ENCODE measurements around the gene NEURL2.

Gene NEURL2

GRCh38 chr20:45867136-45867818 lies 23.7 kb downstream of the NEURL2 start:
- DNase-seq: no peak

GRCh38 chr20:45866454-45866853 lies 24.6 kb downstream of the NEURL2 start:
- DNase-seq: no peak

- no peak for DNase-seq
Measured at GRCh38 chr20:45863543-45864470, 27.2 kb downstream of the NEURL2 start.

GRCh38 chr20:45861221-45862075 lies 29.6 kb downstream of the NEURL2 start:
- DNase-seq: no peak

GRCh38 chr20:45860560-45861220 lies 30.3 kb downstream of the NEURL2 start:
- no peak for DNase-seq

- DNase-seq: no peak
Measured at GRCh38 chr20:45859916-45860315, 31.1 kb downstream of the NEURL2 start.

- DNase-seq: no peak
Measured at GRCh38 chr20:45857882-45858216, 33.2 kb downstream of the NEURL2 start.

- DNase-seq: peak; percentile 86
Measured at GRCh38 chr20:45857114-45857881, 33.7 kb downstream of the NEURL2 start, which contains the start of the genes ACOT8 and ZSWIM3. Gene ACOT8, minus strand, starts transcription at chr20:45857392. Its CDS starts 77 bp downstream, at chr20:45857315. Gene ZSWIM3, plus strand, starts transcription at chr20:45857614. Its CDS starts 212 bp downstream, at chr20:45857826.

- DNase-seq: no peak
Measured at GRCh38 chr20:45853484-45853883, 37.5 kb downstream of the NEURL2 start.

GRCh38 chr20:45852326-45852725 lies 38.7 kb downstream of the NEURL2 start:
- no peak for DNase-seq

GRCh38 chr20:45851501-45851900 lies 39.5 kb downstream of the NEURL2 start:
- no peak for DNase-seq

GRCh38 chr20:45850926-45851325 lies 40.1 kb downstream of the NEURL2 start:
- no peak for DNase-seq

GRCh38 chr20:45850238-45850637 lies 40.8 kb downstream of the NEURL2 start:
- no peak for DNase-seq

- DNase-seq: no peak
Measured at GRCh38 chr20:45848969-45849582, 41.9 kb downstream of the NEURL2 start.

GRCh38 chr20:45848421-45848820 lies 42.6 kb downstream of the NEURL2 start:
- no peak for DNase-seq

GRCh38 chr20:45845452-45845851 lies 45.6 kb downstream of the NEURL2 start:
- no peak for DNase-seq

GRCh38 chr20:45843506-45843905 lies 47.5 kb downstream of the NEURL2 start:
- no peak for DNase-seq

GRCh38 chr20:45842169-45842812 lies 48.7 kb downstream of the NEURL2 start:
- no peak for DNase-seq

GRCh38 chr20:45841407-45842129 lies 49.4 kb downstream of the NEURL2 start:
- DNase-seq: no peak

- no peak for DNase-seq
Measured at GRCh38 chr20:45840700-45841198, 50.3 kb downstream of the NEURL2 start.

Data from activated CD8-positive, alpha-beta memory T cell treated with anti-CD3 and anti-CD28 coated beads, Interleukin-2, amount 50 U/mL, for 4 hours (primary cell).